Measurements from ENCODE around the gene BDH1. TPM values are rescaled to one million over a fixed set of nuclear protein-coding genes. Genes with fewer than 3 reads are reported as not detected.
"Not testable (repeated sequence)": the region's sequence is repeated elsewhere in the genome, so short reads cannot be mapped to it uniquely, and the experiment has no call there.

Gene BDH1
- total RNA-seq, 1 donor from 2014 or later: 71.2 TPM

GRCh38 chr3:197491478-197491877, 64.3 kb downstream of the BDH1 start:
- intact Hi-C loops (cut with micrococcal nuclease): no loop called here

DNA sequence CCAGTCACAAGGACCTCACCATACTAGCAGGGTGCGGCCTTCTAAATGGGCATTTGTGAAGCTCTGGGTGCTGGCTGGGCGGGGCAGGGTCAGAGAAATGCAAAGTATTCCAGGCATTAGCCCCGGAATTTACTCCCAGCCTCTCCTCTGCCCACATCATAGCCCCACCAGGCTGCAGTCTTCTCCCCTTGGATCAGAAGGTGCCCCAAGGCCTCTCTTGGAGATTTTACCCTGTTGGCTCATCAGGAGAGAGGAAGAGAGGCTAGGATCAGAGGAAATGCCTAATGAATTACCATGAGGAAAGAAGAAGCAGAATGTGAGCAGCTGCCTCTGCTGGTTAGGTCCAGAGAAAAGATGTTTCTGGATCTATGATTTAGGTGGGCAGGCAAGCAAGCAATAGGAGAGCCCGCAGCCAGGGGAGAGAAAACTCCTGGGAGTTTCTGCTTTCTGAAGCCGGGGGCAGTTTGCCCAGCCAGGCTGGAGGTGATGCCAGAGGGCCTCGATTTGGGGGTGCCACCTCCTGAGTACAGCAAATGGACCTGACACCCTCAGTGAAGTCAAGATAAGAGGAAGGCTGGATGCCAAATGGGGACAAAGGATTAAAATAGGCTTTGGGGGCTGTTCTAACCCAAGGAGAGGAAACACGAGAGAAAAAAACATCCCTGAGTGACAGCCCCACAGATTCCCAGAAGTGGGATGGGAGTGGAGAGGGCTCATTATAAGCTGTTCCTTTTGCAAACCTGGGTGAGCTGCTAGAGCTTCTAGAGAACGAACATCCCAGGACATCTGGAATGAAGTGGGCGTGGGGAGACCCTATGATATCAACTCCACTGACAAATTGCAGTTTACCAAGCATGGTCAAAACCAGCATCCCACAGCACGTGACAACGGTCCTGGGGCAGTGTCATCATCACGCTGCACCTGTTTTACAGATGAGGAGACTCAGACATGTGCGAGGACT, 65.4 kb downstream of the BDH1 start:
- intact Hi-C loops (cut with micrococcal nuclease): no loop called here

DNA sequence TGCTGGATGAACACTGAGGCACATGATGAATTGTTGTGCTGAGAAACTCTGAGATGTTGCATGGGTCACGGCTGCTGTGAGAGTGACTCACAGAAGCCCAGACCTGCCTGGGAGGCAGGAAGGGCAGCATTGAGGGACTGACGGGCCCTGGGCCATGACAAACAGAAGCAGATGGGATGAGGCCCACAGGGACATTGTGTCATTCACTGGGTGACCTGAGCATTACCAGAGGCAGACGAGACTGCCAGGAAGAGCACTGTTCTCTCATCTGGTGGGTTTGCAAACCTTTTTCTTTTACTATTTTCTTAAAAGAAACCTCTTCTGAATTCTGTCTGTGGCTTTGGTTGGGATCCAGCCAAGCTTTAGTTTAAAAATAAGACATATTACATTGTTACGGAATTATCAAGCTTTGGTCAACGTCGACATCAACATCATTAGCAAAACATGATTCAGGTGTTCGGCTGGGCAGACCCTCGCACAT, 67.8 kb downstream of the BDH1 start:
- intact Hi-C loops (cut with micrococcal nuclease): no loop called here

DNA sequence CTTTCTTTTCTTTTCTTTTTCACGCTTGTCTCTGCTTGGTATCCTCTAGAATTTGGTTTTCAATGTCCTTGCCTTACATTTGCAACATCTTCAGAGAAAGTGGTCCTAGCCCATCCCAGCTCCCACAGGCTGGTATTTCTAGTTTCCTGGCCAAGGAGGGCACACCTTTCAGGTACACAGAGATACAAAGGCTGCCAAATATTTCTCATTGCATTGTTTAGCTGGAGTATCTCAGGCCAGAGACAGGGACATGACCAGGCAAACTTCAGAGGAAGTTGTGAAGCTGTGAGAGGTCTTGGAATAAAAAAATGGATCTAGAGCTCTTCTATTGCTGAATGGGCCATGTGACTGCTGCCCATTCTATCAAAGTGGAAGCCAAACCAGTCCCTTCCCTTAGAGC, 68.9 kb downstream of the BDH1 start:
- intact Hi-C loops (cut with micrococcal nuclease): no loop called here

DNA sequence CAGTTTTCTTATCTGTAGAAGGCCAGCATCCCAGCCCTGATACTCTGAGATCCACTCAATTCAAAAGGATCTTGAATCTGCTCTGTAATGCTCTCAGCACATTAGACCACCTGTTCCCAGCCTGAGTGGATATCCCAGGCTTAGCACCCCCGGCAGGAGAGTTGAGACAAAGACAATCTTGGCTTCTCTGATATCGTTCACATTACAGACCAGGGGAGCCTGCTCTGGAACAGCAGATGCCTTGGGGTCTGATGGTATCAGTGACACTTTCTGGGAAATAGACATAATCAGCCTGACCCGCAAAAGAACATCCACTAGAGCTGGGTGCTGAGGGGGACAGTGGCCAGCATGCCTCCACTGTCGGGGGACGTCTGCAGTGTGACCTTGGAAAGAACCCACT, 70.6 kb downstream of the BDH1 start:
- intact Hi-C loops (cut with micrococcal nuclease): no loop called here

GRCh38 chr3:197484204-197484901, 71.4 kb downstream of the BDH1 start:
- intact Hi-C loops (cut with micrococcal nuclease): no loop called here

DNA sequence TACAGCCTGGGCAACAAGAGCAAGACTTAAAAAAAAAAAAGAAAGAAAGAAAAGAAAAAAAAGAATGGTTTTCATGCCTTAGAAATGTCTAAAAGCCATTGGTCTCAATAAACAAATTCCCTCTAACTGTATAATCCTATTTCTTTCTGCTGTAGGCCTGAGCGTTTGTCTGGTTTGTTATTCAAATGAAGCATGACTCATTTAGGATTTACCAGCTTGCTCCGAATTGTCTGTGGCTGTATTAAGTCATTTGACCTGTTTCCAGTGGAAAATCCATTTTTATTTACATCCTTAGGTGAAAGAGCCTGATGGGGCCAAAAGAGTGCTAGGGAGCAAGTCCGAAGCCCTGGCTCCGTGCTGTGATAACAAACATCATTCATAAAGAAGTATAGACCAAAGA, 73.8 kb downstream of the BDH1 start:
- intact Hi-C loops (cut with micrococcal nuclease): no loop called here

DNA sequence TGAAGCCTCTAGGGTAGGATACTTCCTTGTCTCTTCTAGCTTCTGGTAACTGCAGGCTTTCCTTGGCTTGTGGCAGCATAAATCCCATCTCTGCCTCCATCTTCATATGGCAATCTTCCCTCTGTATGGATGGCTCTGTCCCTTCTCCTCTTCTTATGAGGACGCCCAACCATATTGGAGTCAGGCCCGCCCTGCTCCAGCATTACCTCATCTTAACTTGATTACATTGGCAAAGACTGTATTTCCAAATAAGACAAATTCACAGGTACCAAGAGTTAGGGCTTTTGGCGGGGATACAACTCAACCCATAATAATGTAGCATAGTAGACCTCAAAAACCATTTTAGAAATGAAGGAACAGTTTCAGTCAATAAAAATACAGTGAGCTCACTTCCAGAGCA, 75.4 kb downstream of the BDH1 start:
- intact Hi-C loops (cut with micrococcal nuclease): no loop called here

- intact Hi-C loops (cut with micrococcal nuclease): no loop called here
Observed at GRCh38 chr3:197478746-197479668, 76.8 kb downstream of the BDH1 start.

- intact Hi-C loops (cut with micrococcal nuclease): not testable (repeated sequence)
Observed at GRCh38 chr3:197477816-197478215, 78.0 kb downstream of the BDH1 start.

DNA sequence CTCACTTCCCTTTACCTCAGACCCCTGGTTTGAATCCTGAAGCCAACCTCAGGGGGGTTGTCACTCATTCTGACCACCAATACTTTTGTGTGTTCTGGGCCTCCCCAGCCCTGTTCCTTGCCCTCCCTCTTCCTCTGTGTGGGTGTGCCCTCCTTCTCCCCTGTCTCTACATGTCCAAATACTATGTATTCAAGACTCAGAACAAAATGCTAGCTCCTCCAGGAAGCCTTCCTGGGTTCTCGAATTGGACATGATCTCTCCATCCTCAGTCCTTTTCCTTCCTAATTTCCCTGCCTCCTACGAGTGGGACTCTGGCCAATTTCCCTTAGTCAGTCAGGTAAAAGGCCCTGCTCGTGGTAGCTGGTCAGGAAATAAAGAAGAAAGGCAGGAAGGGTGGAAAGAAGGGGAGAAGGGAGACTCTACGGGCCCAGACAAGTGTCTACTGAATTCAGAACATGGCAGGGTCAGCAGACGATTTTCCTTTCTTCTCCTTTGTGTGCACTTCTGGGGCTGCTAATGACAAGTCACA, 79.7 kb downstream of the BDH1 start:
- intact Hi-C loops (cut with micrococcal nuclease): no loop called here

- intact Hi-C loops (cut with micrococcal nuclease): no loop called here
Observed at GRCh38 chr3:197475514-197475913, 80.3 kb downstream of the BDH1 start.

- intact Hi-C loops (cut with micrococcal nuclease): no loop called here
Observed at GRCh38 chr3:197472151-197472550, 83.6 kb downstream of the BDH1 start.

DNA sequence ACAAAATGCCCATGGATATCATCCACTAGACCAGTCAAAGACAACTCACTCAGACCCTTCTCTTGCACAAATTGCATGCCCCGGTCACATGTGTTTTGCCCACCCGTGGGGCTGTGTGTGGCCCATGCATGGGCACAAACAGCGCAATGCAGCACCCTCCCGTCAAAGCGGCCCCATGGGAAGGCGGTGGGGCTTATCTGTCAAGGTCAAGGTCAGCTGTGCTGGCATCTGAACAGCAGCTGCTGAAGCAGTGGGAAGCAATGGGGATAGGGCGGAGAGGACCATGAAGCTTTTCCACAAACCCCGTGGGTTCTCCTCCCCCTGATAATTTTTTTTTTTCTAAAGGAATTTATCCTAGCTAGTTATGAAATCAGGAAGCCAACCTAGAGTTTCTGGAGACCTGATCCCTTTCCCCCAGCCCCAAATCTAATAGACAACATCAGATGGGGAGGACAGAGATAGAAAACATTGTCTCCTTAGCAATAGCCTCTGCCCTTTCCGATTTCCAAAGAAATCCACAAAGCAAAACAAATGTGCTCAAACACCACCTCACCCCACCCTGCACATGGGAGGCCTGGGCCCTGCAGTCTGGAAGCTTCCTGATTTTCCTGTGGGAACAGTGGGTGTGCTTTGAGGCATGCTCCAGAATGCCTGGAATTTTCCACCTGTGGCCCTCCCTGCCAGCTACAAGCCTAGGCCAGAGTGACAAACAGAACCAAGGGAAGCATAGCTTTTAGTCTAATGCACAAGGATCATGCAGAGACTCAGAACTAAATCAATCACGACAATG, 84.4 kb downstream of the BDH1 start:
- intact Hi-C loops (cut with micrococcal nuclease): no loop called here

- intact Hi-C loops (cut with micrococcal nuclease): no loop called here
Observed at GRCh38 chr3:197468866-197469382, 86.8 kb downstream of the BDH1 start.

DNA sequence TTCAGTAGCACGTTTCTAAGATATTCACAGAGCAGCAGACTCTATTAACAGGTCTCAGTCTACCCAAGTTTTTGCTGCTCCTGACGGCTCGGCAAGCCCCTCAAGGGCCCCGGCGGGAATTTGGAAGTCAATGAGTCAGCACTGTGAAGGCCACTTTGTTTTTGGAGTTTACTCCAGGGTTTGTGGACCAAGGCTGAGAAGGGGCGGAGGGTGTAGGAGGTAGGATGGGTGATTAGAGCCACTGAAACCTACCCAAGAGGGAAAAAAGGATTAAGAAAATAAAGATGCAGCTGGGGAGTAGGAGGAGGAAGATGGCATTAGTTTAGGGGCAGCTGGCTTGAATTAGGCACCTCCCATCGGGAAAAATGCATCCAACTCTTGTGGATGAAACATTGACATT, 87.6 kb downstream of the BDH1 start:
- intact Hi-C loops (cut with micrococcal nuclease): no loop called here

DNA sequence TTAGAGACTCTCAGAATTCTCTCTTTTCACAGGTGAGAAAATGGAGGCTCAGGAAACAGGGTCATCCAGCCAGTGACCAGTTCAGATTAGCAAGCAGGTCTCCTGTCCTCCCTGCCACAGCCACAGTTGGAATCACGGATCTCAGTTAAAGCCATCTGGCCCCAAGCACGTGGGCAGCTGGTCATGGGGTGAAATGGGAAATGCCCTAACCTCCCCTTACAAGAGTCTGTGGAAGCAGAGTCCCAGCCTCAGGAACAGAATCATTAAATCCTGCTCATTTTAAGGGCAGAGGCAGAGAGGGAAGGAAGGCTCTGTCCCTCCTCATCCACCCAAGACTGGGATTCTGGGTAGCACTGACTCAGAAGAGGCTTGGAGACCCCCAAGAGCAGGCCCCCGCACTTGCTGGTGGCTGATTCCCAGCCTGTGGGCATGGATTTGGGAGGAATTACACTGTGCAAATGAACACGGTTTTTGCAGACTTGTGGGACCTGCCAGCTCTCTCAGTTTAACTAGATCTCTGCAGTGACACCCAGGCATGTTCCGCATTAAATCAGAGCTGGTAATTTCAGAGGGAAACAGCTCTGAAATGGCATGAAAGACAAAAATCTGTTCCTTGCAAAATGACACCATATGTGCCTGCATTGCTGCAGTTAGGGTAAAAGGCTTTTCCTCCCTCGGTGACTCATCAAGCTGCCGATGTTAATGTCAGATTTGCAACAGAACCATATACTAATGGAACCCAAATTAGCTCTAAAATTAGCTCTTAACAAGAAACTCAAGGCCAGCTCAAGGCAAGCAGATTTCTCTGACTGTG, 89.0 kb downstream of the BDH1 start:
- intact Hi-C loops (cut with micrococcal nuclease): no loop called here

GRCh38 chr3:197465996-197466549, 89.7 kb downstream of the BDH1 start:
- intact Hi-C loops (cut with micrococcal nuclease): no loop called here

All from T-helper 1 cell treated with Interleukin-12 subunit alpha and Interleukin-12 subunit beta and Interleukin-4 antibody, amounts not matched to agents 30 ng/mL and 1 ng/mL, for 36 hours (primary cell).